ENCODE data around the gene G0S2. TPM values are rescaled to one million over a fixed set of nuclear protein-coding genes. Genes with fewer than 3 reads are reported as not detected.

The G0S2 gene
- total and polyA plus RNA-seq, 2 of the 8 experiments (the other 6 are each of a cell fraction or from before 2014, with no cell fraction given), result 1.0 to 1.7 TPM

- no peak for TF ChIP-seq CHD7 (IDR thresholded peaks at IDR 0.05; ENCODE audit: insufficient replicate concordance, low read length)
- no peak for TF ChIP-seq POU5F1 (IDR thresholded peaks at IDR 0.05; ENCODE audit: low read depth, low read length)
- TF ChIP-seq SRF (IDR thresholded peaks at IDR 0.05; ENCODE audit: low read depth, low read length), result no peak
- no peak for TF ChIP-seq TAF7 (optimal IDR thresholded peaks at IDR 0.05; ENCODE audit: borderline replicate concordance, low read depth, low read length)
- no peak for TF ChIP-seq CHD1 (IDR thresholded peaks at IDR 0.05; ENCODE audit: low read depth, low read length)
- TF ChIP-seq BRCA1 (IDR thresholded peaks at IDR 0.05; ENCODE audit: low read depth, low read length), result no peak
- no peak for TF ChIP-seq RNF2 (IDR thresholded peaks at IDR 0.05; ENCODE audit: borderline replicate concordance, low read depth, low read length, missing control alignments, poor library complexity, severe bottlenecking)
- no peak for TF ChIP-seq E2F6 (IDR thresholded peaks at IDR 0.05)
- no peak for TF ChIP-seq CREB1 (IDR thresholded peaks at IDR 0.05)
Observed at GRCh38 chr1:209651138-209651587, 24.0 kb upstream of the G0S2 start (continued).

All from H1 (cell line).